ENCODE measurements around the gene TMEM158. TPM values are rescaled to one million over a fixed set of nuclear protein-coding genes. Genes with fewer than 3 reads are reported as not detected.

TMEM158 gene
- total RNA-seq, 1 experiment from 2014 or later, result 0.82 TPM

DNA sequence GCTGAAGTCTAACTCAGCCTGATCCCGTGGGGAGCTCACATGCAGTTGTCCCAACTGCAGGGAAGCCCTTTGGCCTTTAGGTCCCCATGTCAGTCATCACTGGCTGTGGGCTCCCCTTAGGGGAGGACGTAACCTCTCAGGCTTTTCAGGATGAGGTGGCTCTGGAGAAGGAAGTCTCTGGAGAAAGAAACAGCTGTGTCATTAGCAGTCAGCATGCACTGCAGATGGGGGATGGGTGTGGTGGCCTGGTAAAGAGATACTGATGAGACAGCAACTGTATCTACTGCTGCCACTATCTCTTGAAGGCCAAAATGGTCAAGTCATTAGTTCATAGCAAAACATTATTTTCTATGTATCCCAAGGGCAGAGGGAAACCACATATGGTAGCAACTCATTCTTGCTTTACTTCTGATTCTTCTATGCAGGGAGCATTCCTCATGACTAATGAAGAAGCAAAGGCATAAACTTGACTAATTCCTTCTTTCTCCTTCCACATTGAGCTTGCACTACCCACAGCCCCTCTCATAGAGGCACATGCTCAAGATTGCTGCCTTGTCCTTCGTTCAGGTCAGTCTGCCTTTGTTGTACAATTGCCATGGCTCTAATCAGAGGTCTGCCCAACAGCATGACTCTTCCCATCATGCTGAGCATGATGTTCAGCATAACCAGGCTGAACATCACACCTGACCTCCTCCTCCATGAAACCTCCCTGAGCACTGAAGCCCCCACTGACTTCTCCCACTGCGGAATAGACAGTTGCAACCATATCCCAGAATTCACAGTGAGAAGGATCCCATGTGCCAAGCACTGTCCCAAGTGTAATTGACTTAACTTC lies 47.8 kb upstream of the TMEM158 start:
- Mint-ChIP-seq H3K4me1 (ENCODE audit: low read depth, unreplicated experiment) (no peaks in the 10 kb centered on the region), H3K27me3 (ENCODE audit: insufficient read depth, unreplicated experiment) (peaks cover 7% of the 10 kb centered on the region), H3K9me3 (ENCODE audit: unreplicated experiment) (peaks cover 22% of the 10 kb centered on the region), H3K27ac (ENCODE audit: unreplicated experiment) (no peak overlapping the region), H3K4me3 (ENCODE audit: unreplicated experiment) (no peak overlapping the region), H3K36me3 (ENCODE audit: insufficient read depth, unreplicated experiment) (no peaks in the 10 kb centered on the region)
- Histone ChIP-seq H3K4me3 (ENCODE audit: low read depth, low read length) (no peak overlapping the region), H3K4me1 (no peaks in the 10 kb centered on the region), H3K9me3 (peaks cover 15% of the 10 kb centered on the region; the same call in 1 of the 2 replicates), H3K36me3 (ENCODE audit: control insufficient read depth, insufficient read depth, low read length) (no peaks in the 10 kb centered on the region), H3K27me3 (replicated peaks; ENCODE audit: control insufficient read depth, insufficient read depth, low read length) (no peaks in the 10 kb centered on the region)
- POLR2A ChIA-PET, result no interaction called here
- no TSS peak for BruUV-seq (replicated peaks)
- CTCF ChIA-PET, result no interaction called here
- DNase-seq, result no peak
- intact Hi-C loops (cut with micrococcal nuclease; ENCODE audit: unreplicated experiment), result no loop called here
- TF ChIP-seq, protein P1, sequence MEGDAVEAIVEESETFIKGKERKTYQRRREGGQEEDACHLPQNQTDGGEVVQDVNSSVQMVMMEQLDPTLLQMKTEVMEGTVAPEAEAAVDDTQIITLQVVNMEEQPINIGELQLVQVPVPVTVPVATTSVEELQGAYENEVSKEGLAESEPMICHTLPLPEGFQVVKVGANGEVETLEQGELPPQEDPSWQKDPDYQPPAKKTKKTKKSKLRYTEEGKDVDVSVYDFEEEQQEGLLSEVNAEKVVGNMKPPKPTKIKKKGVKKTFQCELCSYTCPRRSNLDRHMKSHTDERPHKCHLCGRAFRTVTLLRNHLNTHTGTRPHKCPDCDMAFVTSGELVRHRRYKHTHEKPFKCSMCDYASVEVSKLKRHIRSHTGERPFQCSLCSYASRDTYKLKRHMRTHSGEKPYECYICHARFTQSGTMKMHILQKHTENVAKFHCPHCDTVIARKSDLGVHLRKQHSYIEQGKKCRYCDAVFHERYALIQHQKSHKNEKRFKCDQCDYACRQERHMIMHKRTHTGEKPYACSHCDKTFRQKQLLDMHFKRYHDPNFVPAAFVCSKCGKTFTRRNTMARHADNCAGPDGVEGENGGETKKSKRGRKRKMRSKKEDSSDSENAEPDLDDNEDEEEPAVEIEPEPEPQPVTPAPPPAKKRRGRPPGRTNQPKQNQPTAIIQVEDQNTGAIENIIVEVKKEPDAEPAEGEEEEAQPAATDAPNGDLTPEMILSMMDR (IDR thresholded peaks at IDR 0.05; ENCODE audit: insufficient read depth in 1 of 2, low read depth in 1 of 2, low read length in 1 of 2, severe bottlenecking in 1 of 2, unreplicated experiment in 1 of 2), result no peak

DNA sequence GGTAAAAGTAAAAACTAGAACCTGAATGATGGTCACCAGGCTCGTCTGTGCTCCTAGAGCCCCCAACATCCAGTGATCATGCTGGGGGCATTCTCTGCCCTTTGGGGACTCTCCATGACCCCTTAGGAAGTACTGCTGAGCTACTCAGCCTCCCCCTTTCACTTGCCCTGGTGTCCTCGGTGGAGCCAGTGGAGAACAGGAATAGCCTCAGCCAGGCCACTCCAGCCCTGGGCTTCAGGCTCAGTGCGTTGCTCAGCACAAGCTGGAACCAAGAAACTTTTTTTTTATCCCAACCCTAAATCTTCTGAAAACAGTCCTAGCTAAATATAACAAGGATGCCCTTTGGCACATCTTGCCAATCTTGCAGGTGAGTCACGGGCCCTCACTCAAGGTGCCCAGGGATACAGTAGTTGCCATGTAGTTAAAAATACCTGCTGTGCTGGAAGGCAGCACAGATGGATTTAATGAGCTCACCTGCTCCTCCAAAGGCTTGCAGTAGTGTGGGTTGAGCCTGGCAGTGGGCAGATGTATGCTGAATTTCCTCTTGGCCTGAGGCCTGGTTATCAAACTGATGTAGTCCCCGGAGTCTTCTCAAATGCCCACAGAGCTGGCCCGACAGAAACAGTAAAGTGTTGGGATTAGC lies 46.9 kb upstream of the TMEM158 start:
- peaks cover 4% of the 10 kb centered on the region for H3K27me3 Mint-ChIP-seq (ENCODE audit: insufficient read depth, unreplicated experiment)
- H3K27me3 ChIP-seq (replicated peaks; ENCODE audit: control insufficient read depth, insufficient read depth, low read length), result no peaks in the 10 kb centered on the region
- DNase-seq, result no peak
- H3K9me3 ChIP-seq, result peaks cover 10% of the 10 kb centered on the region; the same call in 1 of the 2 replicates
- POLR2A ChIA-PET, result no interaction called here
- intact Hi-C loops (cut with micrococcal nuclease; ENCODE audit: unreplicated experiment), result no loop called here
- no peaks in the 10 kb centered on the region for H3K4me1 ChIP-seq
- no peak overlapping the region for H3K27ac Mint-ChIP-seq (ENCODE audit: unreplicated experiment)
- TF ChIP-seq, protein P1 (IDR thresholded peaks at IDR 0.05; ENCODE audit: insufficient read depth in 1 of 2, low read depth in 1 of 2, low read length in 1 of 2, severe bottlenecking in 1 of 2, unreplicated experiment in 1 of 2), result no peak
- H3K4me3 Mint-ChIP-seq (ENCODE audit: unreplicated experiment), result no peak overlapping the region
- H3K36me3 Mint-ChIP-seq (ENCODE audit: insufficient read depth, unreplicated experiment), result no peaks in the 10 kb centered on the region
- peaks cover 12% of the 10 kb centered on the region for H3K9me3 Mint-ChIP-seq (ENCODE audit: unreplicated experiment)
- H3K36me3 ChIP-seq (ENCODE audit: control insufficient read depth, insufficient read depth, low read length), result no peaks in the 10 kb centered on the region
- CTCF ChIA-PET, result no interaction called here
- no TSS peak for BruUV-seq (replicated peaks)
- H3K4me3 ChIP-seq (ENCODE audit: low read depth, low read length), result no peak overlapping the region
- H3K4me1 Mint-ChIP-seq (ENCODE audit: low read depth, unreplicated experiment), result no peaks in the 10 kb centered on the region

DNA sequence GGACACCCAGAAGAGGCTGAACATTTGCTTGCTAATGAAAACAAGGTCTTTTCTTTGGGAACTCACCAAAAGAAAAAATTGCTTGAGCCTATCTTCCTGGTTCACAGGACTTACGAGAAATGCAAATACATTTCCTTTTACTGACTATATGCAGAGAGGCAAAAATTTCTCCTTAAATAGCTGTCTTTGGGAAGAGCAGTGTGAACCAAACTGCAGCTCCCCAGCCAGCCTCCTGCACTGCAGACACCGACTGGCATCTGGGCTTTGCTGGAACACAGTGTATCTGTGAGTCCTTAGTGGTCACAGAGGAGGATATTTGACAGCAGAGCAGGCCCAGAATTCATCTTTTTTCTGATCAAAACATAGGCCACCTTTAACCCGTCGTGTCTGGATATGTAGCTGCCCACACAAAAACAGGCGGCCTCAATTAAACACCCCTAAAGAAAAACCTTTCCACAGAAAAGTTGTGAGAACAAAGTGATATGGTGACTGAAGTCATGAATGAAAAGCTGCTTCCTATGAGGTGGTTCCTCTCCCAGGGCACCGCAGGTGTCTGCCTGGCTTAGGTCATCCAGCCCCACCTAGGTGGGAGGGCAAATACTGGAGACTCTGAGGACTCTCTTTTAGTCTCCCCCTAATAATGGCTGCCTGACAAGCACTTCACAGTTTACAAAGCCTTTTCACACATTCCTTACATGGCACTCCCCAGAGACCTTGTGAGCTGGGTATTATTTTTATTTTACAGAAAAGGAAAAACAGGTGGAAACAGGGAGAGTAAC lies 46.1 kb upstream of the TMEM158 start:
- Mint-ChIP-seq H3K27me3 (ENCODE audit: insufficient read depth, unreplicated experiment) (peaks cover 4% of the 10 kb centered on the region), H3K4me3 (ENCODE audit: unreplicated experiment) (no peak overlapping the region), H3K9me3 (ENCODE audit: unreplicated experiment) (peaks cover 5% of the 10 kb centered on the region), H3K4me1 (ENCODE audit: low read depth, unreplicated experiment) (no peaks in the 10 kb centered on the region), H3K27ac (ENCODE audit: unreplicated experiment) (no peak overlapping the region), H3K36me3 (ENCODE audit: insufficient read depth, unreplicated experiment) (no peaks in the 10 kb centered on the region)
- Histone ChIP-seq H3K4me1 (no peaks in the 10 kb centered on the region), H3K9me3 (peaks cover 3% of the 10 kb centered on the region; the same call in 1 of the 2 replicates), H3K36me3 (ENCODE audit: control insufficient read depth, insufficient read depth, low read length) (no peaks in the 10 kb centered on the region), H3K4me3 (ENCODE audit: low read depth, low read length) (no peak overlapping the region), H3K27me3 (replicated peaks; ENCODE audit: control insufficient read depth, insufficient read depth, low read length) (no peaks in the 10 kb centered on the region)
- DNase-seq, result no peak
- BruUV-seq (replicated peaks), result no TSS peak
- POLR2A ChIA-PET, result no interaction called here
- TF ChIP-seq, protein P1 (IDR thresholded peaks at IDR 0.05; ENCODE audit: insufficient read depth in 1 of 2, low read depth in 1 of 2, low read length in 1 of 2, severe bottlenecking in 1 of 2, unreplicated experiment in 1 of 2), result no peak
- intact Hi-C loops (cut with micrococcal nuclease; ENCODE audit: unreplicated experiment), result no loop called here
- CTCF ChIA-PET, result no interaction called here
